HEK293T (cell line): ENCODE measurements around the gene GTF2A2.
A peak's percentile ranks its signal among the peaks of the same experiment; 100 is the strongest.

ENCODE experiments used
- CTCF ChIA-PET: fragments of 350-600 bp; formaldehyde crosslinking; extraction: SDS; loops from one replicate; lab custom pipeline; 2021; ENCODE audit warnings: antibody characterized with exemption, inconsistent platforms; lab: Yijun Ruan, JAX
- POLR2A ChIA-PET: fragments of 350-600 bp; formaldehyde crosslinking; extraction: SDS; loops from one replicate; lab custom pipeline; 2020; ENCODE audit warnings: antibody characterized with exemption, inconsistent platforms; lab: Yijun Ruan, JAX
- DNase-seq: peaks from one replicate; pipeline ENCODE4 v3.0.0; 2012; ENCODE audit warnings: mixed read lengths; ENCODE audit errors: extremely low spot score
- ARNT ChIP-seq: fragments of 450-650 bp; IDR thresholded peaks from 2 replicates; pipeline ENCODE4 v1.6.1; 2017; ENCODE audit warnings: mild to moderate bottlenecking
- BHLHE40 ChIP-seq: fragments of 450-650 bp; IDR thresholded peaks from 2 replicates; pipeline ENCODE4 v1.6.1; 2016; ENCODE audit warnings: mild to moderate bottlenecking, moderate library complexity, borderline replicate concordance
- CTBP1 ChIP-seq: fragments of 450-650 bp; IDR thresholded peaks from 2 replicates; pipeline ENCODE4 v1.6.1; 2016; ENCODE audit warnings: borderline replicate concordance
- ELF4 ChIP-seq: fragments of 450-650 bp; IDR thresholded peaks from 2 replicates; pipeline ENCODE4 v1.6.1; 2017; ENCODE audit warnings: antibody characterized with exemption
- FOXA1 ChIP-seq: fragments of 450-650 bp; IDR thresholded peaks from 2 replicates; pipeline ENCODE4 v1.6.1; 2016; ENCODE audit warnings: mild to moderate bottlenecking
- FOXK2 ChIP-seq: fragments of 450-650 bp; IDR thresholded peaks from 2 replicates; pipeline ENCODE4 v1.6.1; 2016; ENCODE audit warnings: mild to moderate bottlenecking
- FOXM1 ChIP-seq: fragments of 450-650 bp; IDR thresholded peaks from 2 replicates; pipeline ENCODE4 v1.6.1; 2017; ENCODE audit warnings: mild to moderate bottlenecking, borderline replicate concordance
- HDGF ChIP-seq: fragments of 450-650 bp; IDR thresholded peaks from 2 replicates; pipeline ENCODE4 v1.6.1; 2017; ENCODE audit warnings: antibody characterized with exemption, borderline replicate concordance
- L3MBTL2 ChIP-seq: fragments of 450-650 bp; conservative IDR thresholded peaks from 2 replicates; pipeline ENCODE4 v1.6.1; 2016; ENCODE audit warnings: mild to moderate bottlenecking
- LEF1 ChIP-seq: fragments of 450-650 bp; IDR thresholded peaks from 2 replicates; pipeline ENCODE4 v1.6.1; 2017; ENCODE audit warnings: mild to moderate bottlenecking, borderline replicate concordance
- NFRKB ChIP-seq: fragments of 450-650 bp; IDR thresholded peaks from 2 replicates; pipeline ENCODE4 v1.6.1; 2016; ENCODE audit warnings: mild to moderate bottlenecking, moderate library complexity
- PKNOX1 ChIP-seq: fragments of 450-650 bp; IDR thresholded peaks from 2 replicates; pipeline ENCODE4 v1.6.1; 2016
- SP1 ChIP-seq: fragments of 450-650 bp; IDR thresholded peaks from 2 replicates; pipeline ENCODE4 v1.6.1; 2017
- SUZ12 ChIP-seq: fragments of 450-650 bp; IDR thresholded peaks from 2 replicates; pipeline ENCODE4 v1.6.1; 2016; ENCODE audit warnings: mild to moderate bottlenecking
- TARDBP ChIP-seq: fragments of 450-650 bp; IDR thresholded peaks from 2 replicates; pipeline ENCODE4 v1.6.1; 2016
- ZNF384 ChIP-seq: fragments of 450-650 bp; IDR thresholded peaks from 2 replicates; pipeline ENCODE4 v1.6.1; 2016

Gene GTF2A2

GRCh38 chr15:59696332-59696731, 39.0 kb upstream of the GTF2A2 start:
- no peak for TF ChIP-seq FOXA1
- no peak for TF ChIP-seq CTBP1
- no peak for TF ChIP-seq FOXM1
- TF ChIP-seq FOXK2: no peak
- TF ChIP-seq NFRKB: no peak
- no peak for TF ChIP-seq LEF1
- no peak for TF ChIP-seq SP1
- TF ChIP-seq PKNOX1: no peak
- no peak for DNase-seq
- CTCF ChIA-PET: no interaction called here
- POLR2A ChIA-PET: no interaction called here

DNA sequence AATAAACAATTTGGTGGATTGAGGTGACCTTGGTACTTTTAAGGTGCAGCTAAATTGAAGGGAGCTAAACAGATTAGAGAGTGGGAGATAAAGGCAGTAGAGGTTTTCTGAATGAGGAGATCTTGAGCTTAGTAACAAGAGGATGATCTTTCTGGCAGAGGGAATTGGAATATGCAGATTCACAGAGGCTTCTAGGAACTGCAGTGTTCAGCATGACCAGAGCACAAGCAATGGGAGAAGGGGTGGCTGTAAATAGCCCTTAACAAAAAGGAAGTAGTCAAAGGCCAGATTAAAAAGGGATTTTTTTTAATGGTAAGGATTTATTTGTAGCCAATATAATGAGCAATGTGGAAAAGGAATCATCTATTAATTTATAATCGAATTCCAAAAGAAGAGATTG, 37.5 kb upstream of the GTF2A2 start:
- TF ChIP-seq NFRKB: no peak
- no peak for TF ChIP-seq FOXA1
- TF ChIP-seq ARNT: no peak
- TF ChIP-seq L3MBTL2: no peak
- no peak for TF ChIP-seq SP1
- TF ChIP-seq HDGF: no peak
- TF ChIP-seq CTBP1: no peak
- TF ChIP-seq LEF1: no peak
- TF ChIP-seq ELF4: no peak
- no peak for TF ChIP-seq ZNF384
- TF ChIP-seq FOXK2: no peak
- no peak for TF ChIP-seq SUZ12
- TF ChIP-seq TARDBP: no peak
- ChIA-PET CTCF (no interaction called here), POLR2A (no interaction called here)
- DNase-seq: no peak

DNA sequence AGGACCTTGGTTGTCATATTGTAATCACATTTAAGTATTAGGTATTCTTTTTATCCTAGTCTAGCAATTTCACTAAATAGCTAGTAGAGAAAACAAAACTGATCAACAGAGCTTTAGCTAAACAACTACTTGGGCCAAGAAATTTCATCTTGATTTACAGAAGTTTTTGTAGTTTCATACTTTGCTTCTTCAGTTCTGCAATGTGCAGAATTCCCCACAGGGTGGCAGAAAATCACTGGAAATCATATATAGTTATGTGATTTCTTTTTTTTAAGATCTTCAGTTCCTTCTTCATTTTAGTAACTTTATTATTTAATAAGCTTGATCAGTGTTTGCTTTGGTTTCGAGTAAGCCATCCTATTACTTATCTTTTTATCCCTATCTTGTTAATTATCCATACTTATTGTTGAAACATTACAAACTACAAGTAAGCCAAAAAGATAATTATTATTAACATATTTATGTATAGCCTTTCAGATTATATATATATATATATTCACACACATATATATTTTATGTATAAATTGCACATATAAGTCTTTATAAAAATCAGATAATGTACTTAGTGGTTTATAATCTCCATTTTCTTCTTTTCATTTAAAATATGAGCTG, 34.0 kb upstream of the GTF2A2 start:
- TF ChIP-seq ZNF384 (peak; percentile 28; the same call in 1 of the 2 replicates), SUZ12 (no peak)
- ChIA-PET CTCF (interaction anchor here (0.7 to 1.7 kb wide), 6 partner anchors 33 to 1620 kb away, joined by 3 to 6 read pairs (median 3); no protein-coding TSS in a partner anchor), POLR2A (interaction anchor here (1.3 kb wide), 1 partner anchor 34 kb away, joined by 3 read pairs; the partner anchor contains the start of gene GTF2A2)
- no peak for DNase-seq

GRCh38 chr15:59689626-59690236, 32.4 kb upstream of the GTF2A2 start:
- no peak for DNase-seq
- CTCF ChIA-PET: interaction anchor here (0.7 kb wide), 1 partner anchor 226 kb away, joined by 6 read pairs; no protein-coding TSS in a partner anchor
- TF ChIP-seq PKNOX1 (no peak), LEF1 (no peak), L3MBTL2 (0 out of 2 replicates have a peak, but pooled peaks have one; percentile 8), ARNT (no peak), FOXK2 (no peak), SUZ12 (no peak)
- POLR2A ChIA-PET: interaction anchor here (1.2 to 1.7 kb wide), 2 partner anchors 9 to 32 kb away, joined by 4 to 6 read pairs; partner anchors contain the start of gene GTF2A2

- POLR2A ChIA-PET: interaction anchor here (1.2 to 1.7 kb wide), 2 partner anchors 9 to 31 kb away, joined by 4 to 6 read pairs; partner anchors contain the start of gene GTF2A2
- peak; percentile 89 for DNase-seq
- TF ChIP-seq TARDBP (no peak), PKNOX1 (no peak), NFRKB (no peak), BHLHE40 (no peak), L3MBTL2 (peak; percentile 55), FOXA1 (no peak), LEF1 (no peak), HDGF (no peak)
- CTCF ChIA-PET: no interaction called here
Measured at GRCh38 chr15:59688782-59689625, 31.7 kb upstream of the GTF2A2 start, which contains the start of gene BNIP2. Gene BNIP2 (minus strand): TSS chr15:59689320. CDS start chr15:59682457, 6,863 bp downstream.

GRCh38 chr15:59688423-59688781, 31.1 kb upstream of the GTF2A2 start:
- POLR2A ChIA-PET: interaction anchor here (1.7 kb wide), 1 partner anchor 8 kb away, joined by 6 read pairs; no protein-coding TSS in a partner anchor
- no peak for TF ChIP-seq L3MBTL2
- no peak for TF ChIP-seq NFRKB
- no peak for TF ChIP-seq FOXA1
- TF ChIP-seq LEF1: no peak
- no peak for TF ChIP-seq ELF4
- TF ChIP-seq ARNT: no peak
- TF ChIP-seq FOXK2: no peak
- no peak for TF ChIP-seq CTBP1
- TF ChIP-seq ZNF384: no peak
- TF ChIP-seq SP1: no peak
- TF ChIP-seq PKNOX1: no peak
- TF ChIP-seq HDGF: no peak
- no peak for TF ChIP-seq TARDBP
- TF ChIP-seq FOXM1: no peak
- no peak for TF ChIP-seq SUZ12
- no peak for TF ChIP-seq BHLHE40
- DNase-seq: no peak
- CTCF ChIA-PET: no interaction called here
